GM23338 (cell line): Measurements from ENCODE around the gene TFAP2B.
A peak's percentile ranks its signal among the peaks of the same experiment; 100 is the strongest.

Experiments used
- CTCF ChIP-seq, 2 experiments: fragments of 200-600 bp in 1 of 2; sonication (generic) in 1 of 2; conservative IDR thresholded peaks; 2 replicates each; pipeline versions ENCODE4 v1.5.1 to v1.6.1; 2016 to 2017; ENCODE audit warnings: antibody characterized with exemption in 2 of 2, low read depth in 2 of 2, mild to moderate bottlenecking in 2 of 2, moderate library complexity in 1 of 2
- ETS1 ChIP-seq: IDR thresholded peaks from 2 replicates; pipeline ENCODE4 v1.6.1; 2016; ENCODE audit warnings: antibody characterized with exemption
- EZH2 ChIP-seq: fragments of 200-600 bp; sonication (generic); IDR thresholded peaks from one replicate; pipeline ENCODE4 v1.8.0; 2017; ENCODE audit warnings: antibody characterized with exemption, mild to moderate bottlenecking, low read depth; ENCODE audit not compliant: unreplicated experiment
- EZH2phosphoT487 ChIP-seq: fragments of 200-600 bp; sonication (generic); IDR thresholded peaks from one replicate; pipeline ENCODE4 v1.8.1; 2018; ENCODE audit warnings: antibody characterized with exemption; ENCODE audit not compliant: unreplicated experiment
- JUNB ChIP-seq: IDR thresholded peaks from one replicate; pipeline ENCODE4 v1.6.1; 2016; ENCODE audit warnings: antibody characterized with exemption; ENCODE audit not compliant: unreplicated experiment
- POLR2AphosphoS5 ChIP-seq: IDR thresholded peaks from 2 replicates; pipeline ENCODE4 v1.6.1; 2016; ENCODE audit warnings: antibody characterized with exemption, low read depth
- REST ChIP-seq: IDR thresholded peaks from one replicate; pipeline ENCODE4 v1.6.1; 2018; ENCODE audit warnings: antibody characterized with exemption; ENCODE audit not compliant: unreplicated experiment
- STAT1 ChIP-seq: IDR thresholded peaks from one replicate; pipeline ENCODE4 v1.6.1; 2016; ENCODE audit warnings: antibody characterized with exemption; ENCODE audit not compliant: unreplicated experiment
- ZNF331 ChIP-seq: fragments of 250-450 bp; sonication (Bioruptor Pico); IDR thresholded peaks from 2 replicates; pipeline ENCODE4 v1.5.0; 2020; ENCODE audit warnings: low read depth, mild to moderate bottlenecking, moderate library complexity

GRCh38 chr6:50853939-50854338, 35.3 kb downstream of the TFAP2B start:
- TF ChIP-seq ZNF331 (CRISPR knock-in tag) (no peak), CTCF (conservative IDR thresholded peaks at IDR 0.05; ENCODE audit: low read depth in 2 of 2) (no peak), EZH2 (peak; percentile 21), POLR2AphosphoS5 (no peak), STAT1 (no peak), REST (no peak), ETS1 (no peak), EZH2phosphoT487 (no peak), JUNB (no peak)
